Mesothelial cell of epicardium (in vitro differentiated cells): Measurements from ENCODE around the gene HADH. TPM values are rescaled to one million over a fixed set of nuclear protein-coding genes. Genes with fewer than 3 reads are reported as not detected.

Source experiments
- DNase-seq, 2 experiments: peaks; one replicate each; pipeline ENCODE4 v3.0.0; 2021; ENCODE audit warnings: low spot score in 2 of 2; ENCODE audit not compliant: unreplicated experiment in 2 of 2
- H3K27ac Mint-ChIP-seq: 2 replicates; pipeline ENCODE4 v1.8.0; 2021; ENCODE audit warnings: mixed read lengths
- H3K27me3 Mint-ChIP-seq: 2 replicates; pipeline ENCODE4 v1.8.0; 2021; ENCODE audit warnings: low read depth, mixed read lengths
- H3K36me3 Mint-ChIP-seq: 2 replicates; pipeline ENCODE4 v1.8.0; 2021; ENCODE audit warnings: mixed read lengths
- H3K4me1 Mint-ChIP-seq: 2 replicates; pipeline ENCODE4 v1.8.0; 2021; ENCODE audit warnings: mixed read lengths
- H3K4me3 Mint-ChIP-seq: 2 replicates; pipeline ENCODE4 v1.8.0; 2021; ENCODE audit warnings: mild to moderate bottlenecking, moderate library complexity, mixed read lengths
- H3K9me3 Mint-ChIP-seq: 2 replicates; pipeline ENCODE4 v1.8.0; 2021; ENCODE audit warnings: mixed read lengths
- CTCF ChIP-seq: fragments of 200-600 bp; sonication (generic); IDR thresholded peaks from one replicate; pipeline ENCODE4 v1.5.0; 2021; ENCODE audit warnings: antibody characterized with exemption; ENCODE audit not compliant: unreplicated experiment
- total RNA-seq: library from RNA; stranded (reverse); gene quantifications from 3 replicates; pipeline ENCODE4 v1.2.1, GENCODE V29; 2021

The HADH gene
- total RNA-seq, 1 donor from 2014 or later, result 51.9 TPM

GRCh38 chr4:107999932-108000539, 10.3 kb downstream of the HADH start:
- TF ChIP-seq CTCF, result no peak
- H3K9me3 Mint-ChIP-seq, result peaks cover 5% of the 10 kb centered on the region
- peaks cover 8% of the 10 kb centered on the region for H3K4me1 Mint-ChIP-seq
- DNase-seq, result no peak
- no peak overlapping the region for H3K4me3 Mint-ChIP-seq
- H3K27me3 Mint-ChIP-seq, result no peaks in the 10 kb centered on the region
- no peak overlapping the region for H3K27ac Mint-ChIP-seq
- H3K36me3 Mint-ChIP-seq, result peaks cover 33% of the 10 kb centered on the region

GRCh38 chr4:108001540-108002135, 11.9 kb downstream of the HADH start:
- Mint-ChIP-seq H3K4me3 (no peak overlapping the region), H3K9me3 (peaks cover 5% of the 10 kb centered on the region), H3K36me3 (peaks cover 33% of the 10 kb centered on the region), H3K4me1 (peaks cover 8% of the 10 kb centered on the region), H3K27me3 (no peaks in the 10 kb centered on the region), H3K27ac (no peak overlapping the region)
- no peak for TF ChIP-seq CTCF
- no peak for DNase-seq

- Mint-ChIP-seq H3K36me3 (peaks cover 26% of the 10 kb centered on the region), H3K27ac (no peak overlapping the region), H3K9me3 (peaks cover 5% of the 10 kb centered on the region), H3K4me1 (peaks cover 2% of the 10 kb centered on the region), H3K4me3 (no peak overlapping the region), H3K27me3 (no peaks in the 10 kb centered on the region)
- DNase-seq, result no peak
- no peak for TF ChIP-seq CTCF
Observed at GRCh38 chr4:108003982-108004515, 14.4 kb downstream of the HADH start.

- peaks cover 30% of the 10 kb centered on the region for H3K36me3 Mint-ChIP-seq
- no peak for TF ChIP-seq CTCF
- no peak overlapping the region for H3K4me3 Mint-ChIP-seq
- H3K27me3 Mint-ChIP-seq, result no peaks in the 10 kb centered on the region
- DNase-seq, result no peak
- peaks cover 9% of the 10 kb centered on the region for H3K9me3 Mint-ChIP-seq
- H3K4me1 Mint-ChIP-seq, result peaks cover 2% of the 10 kb centered on the region
- no peak overlapping the region for H3K27ac Mint-ChIP-seq
Observed at GRCh38 chr4:108004646-108005045, 15.0 kb downstream of the HADH start.

DNA sequence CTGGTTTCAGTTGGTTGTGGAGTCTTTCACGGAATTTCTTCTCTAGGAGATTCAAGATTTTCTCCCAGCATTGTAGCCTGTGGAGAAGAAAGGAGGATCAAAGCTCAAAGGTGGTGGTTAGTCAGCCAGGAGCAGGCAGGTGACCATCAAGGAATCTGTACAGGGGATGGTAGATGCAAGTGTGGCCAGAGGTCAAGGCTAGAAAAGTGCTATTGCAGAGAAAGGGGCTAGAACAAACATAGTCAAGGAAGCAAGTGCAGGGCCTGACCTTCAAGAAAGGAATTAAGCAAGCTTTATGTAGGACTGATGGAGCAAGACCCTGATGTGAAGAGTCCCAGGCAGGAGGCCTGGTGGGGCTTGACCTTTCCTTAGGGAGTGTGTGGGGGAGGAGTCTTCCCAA, 16.1 kb downstream of the HADH start:
- Mint-ChIP-seq H3K27me3 (no peaks in the 10 kb centered on the region), H3K4me1 (peaks cover 2% of the 10 kb centered on the region), H3K9me3 (peaks cover 9% of the 10 kb centered on the region), H3K36me3 (peaks cover 30% of the 10 kb centered on the region), H3K27ac (no peak overlapping the region), H3K4me3 (no peak overlapping the region)
- DNase-seq, result no peak
- TF ChIP-seq CTCF, result no peak
